ENCODE results near the gene PEDS1. TPM values are rescaled to one million over a fixed set of nuclear protein-coding genes. Genes with fewer than 3 reads are reported as not detected.

PEDS1 gene
- total and polyA plus RNA-seq, 2 of the 8 experiments (the other 6 are each of a cell fraction or from before 2014, with no cell fraction given), result 28.9 to 75.9 TPM

GRCh38 chr20:50181344-50181743 lies 27.8 kb upstream of the PEDS1 start:
- no peak overlapping the region for H4K5ac ChIP-seq (ENCODE audit: insufficient read length, low read depth, low read length)
- no peak overlapping the region for H2BK20ac ChIP-seq (ENCODE audit: low read length)
- no peak overlapping the region for H2BK12ac ChIP-seq (ENCODE audit: low read depth, low read length)
- no peak overlapping the region for H2BK5ac ChIP-seq (ENCODE audit: low read depth, low read length)
- H2BK15ac ChIP-seq (ENCODE audit: low read length), result no peak overlapping the region
- CTCF ChIA-PET (ENCODE audit: partially characterized antibody), result interaction anchor here (0.6 to 11.5 kb wide), 11 partner anchors 10 to 395 kb away, joined by 3 to 160 read pairs (median 3); partner anchors contain the start of genes PEDS1 and UBE2V1
- DNase-seq (ENCODE audit: low read depth in 1 of 2, low spot score in 2 of 2) (no peak), FAIRE-seq (no peak)
- no peak overlapping the region for H3K23ac ChIP-seq (ENCODE audit: insufficient read length)
- no peak overlapping the region for H3K4me3 ChIP-seq (ENCODE audit: extremely low read depth in 1 of 4, insufficient read depth in 2 of 4, low read depth in 3 of 4, low read length in 4 of 4)
- no peak overlapping the region for H4K8ac ChIP-seq (ENCODE audit: extremely low read depth, insufficient read depth, low read length)
- H3K79me2 ChIP-seq (ENCODE audit: control insufficient read depth in 1 of 2, insufficient read depth in 2 of 2, low read length in 2 of 2), result no peaks in the 10 kb centered on the region
- H3K79me1 ChIP-seq (ENCODE audit: low read depth, low read length), result no peaks in the 10 kb centered on the region
- peaks cover 0 to 3% (median 0%) of the 10 kb centered on the region in 4 experiments; a peak in 2 of 7 replicates for H3K4me1 ChIP-seq (replicated peaks in 1 of 4; ENCODE audit: control insufficient read depth in 3 of 4, insufficient read depth in 4 of 4, low read length in 3 of 4)
- H3K9ac ChIP-seq (replicated peaks in 1 of 4; ENCODE audit: extremely low read depth in 1 of 4, low read depth in 3 of 4, low read length in 3 of 4), result no peak overlapping the region
- no peak overlapping the region for H3K18ac ChIP-seq (ENCODE audit: extremely low read depth, low read length)
- no peak overlapping the region for H3K14ac ChIP-seq (ENCODE audit: insufficient read length)
- no peaks in the 10 kb centered on the region for H3K9me3 ChIP-seq (ENCODE audit: insufficient read depth in 2 of 2, low read depth in 1 of 2, low read length in 1 of 2)
- H2AK5ac ChIP-seq (ENCODE audit: low read depth, low read length), result no peak overlapping the region
- H3K27ac ChIP-seq (ENCODE audit: low read depth, low read length), result no peak overlapping the region
- no peak overlapping the region for H4K91ac ChIP-seq (replicated peaks; ENCODE audit: insufficient read length, low read length)
- H3K36me3 ChIP-seq (ENCODE audit: control insufficient read depth in 2 of 4, insufficient read depth in 4 of 4, low read length in 3 of 4), result no peaks in the 10 kb centered on the region
- H3K4me2 ChIP-seq (ENCODE audit: insufficient read depth in 1 of 2, low read depth in 2 of 2, low read length in 2 of 2), result no peak overlapping the region
- H4K20me1 ChIP-seq (replicated peaks in 1 of 2; ENCODE audit: control insufficient read depth in 1 of 2, insufficient read depth in 2 of 2, low read length in 2 of 2), result no peaks in the 10 kb centered on the region
- WGBS, 2 experiments (ENCODE audit: extremely low coverage in 1 of 2, insufficient coverage in 1 of 2, insufficient read length in 1 of 2, insufficient replicate concordance in 2 of 2, low coverage in 1 of 2, low lambda C conversion rate in 2 of 2, missing lambda C conversion rate in 1 of 2), result 91% methylated on average over 10 of the region's 10 CpGs; no CpG with 5 or more reads in 1 of the 2 experiments
- POLR2A ChIA-PET (ENCODE audit: partially characterized antibody), result interaction anchor here (1.0 to 1.6 kb wide), 2 partner anchors 9 to 66 kb away, joined by 3 to 4 read pairs; partner anchors contain the start of gene CEBPB
- H3K27me3 ChIP-seq (replicated peaks in 1 of 4; ENCODE audit: control insufficient read depth in 3 of 4, extremely low read depth in 1 of 4, insufficient read depth in 3 of 4, low read length in 3 of 4), result peaks cover 0 to 2% (median 0%) of the 10 kb centered on the region in 4 experiments; a peak in 1 of 7 replicates
- no peak overlapping the region for H2AFZ ChIP-seq (ENCODE audit: low read length)
- H3K23me2 ChIP-seq (ENCODE audit: low read depth, low read length), result no peaks in the 10 kb centered on the region
- H3K4ac ChIP-seq (replicated peaks; ENCODE audit: insufficient read length, low read depth, low read length), result no peak overlapping the region
- H3K56ac ChIP-seq (replicated peaks; ENCODE audit: insufficient read length, low read depth, low read length), result no peak overlapping the region
- no peak overlapping the region for H2BK120ac ChIP-seq (replicated peaks; ENCODE audit: low read depth, low read length)
- no peak for TF ChIP-seq E2F6 (IDR thresholded peaks at IDR 0.05)
- no peak for TF ChIP-seq CTBP2 (IDR thresholded peaks at IDR 0.05; ENCODE audit: borderline replicate concordance, insufficient read depth, insufficient read length, low read length)
- TF ChIP-seq ATF3 (IDR thresholded peaks at IDR 0.05; ENCODE audit: insufficient read depth, low read depth, low read length), result no peak
- TF ChIP-seq ASH2L (IDR thresholded peaks at IDR 0.05; ENCODE audit: low read length), result no peak
- TF ChIP-seq RFX5 (IDR thresholded peaks at IDR 0.05; ENCODE audit: borderline replicate concordance, low read depth, low read length), result no peak
- no peak for TF ChIP-seq RNF2 (IDR thresholded peaks at IDR 0.05; ENCODE audit: borderline replicate concordance, low read depth, low read length, missing control alignments, poor library complexity, severe bottlenecking)
- no peak for TF ChIP-seq EP300 (IDR thresholded peaks at IDR 0.05; ENCODE audit: borderline replicate concordance in 1 of 2, low read depth in 2 of 2, low read length in 2 of 2)
- TF ChIP-seq ATF2 (IDR thresholded peaks at IDR 0.05; ENCODE audit: low read length), result no peak
- TF ChIP-seq TEAD4 (IDR thresholded peaks at IDR 0.05; ENCODE audit: low read depth, low read length), result no peak
- TF ChIP-seq SP1 (IDR thresholded peaks at IDR 0.05; ENCODE audit: low read depth, low read length), result no peak
